ENCODE measurements around the gene PP2D1.
A peak's percentile ranks its signal among the peaks of the same experiment; 100 is the strongest.

DNA sequence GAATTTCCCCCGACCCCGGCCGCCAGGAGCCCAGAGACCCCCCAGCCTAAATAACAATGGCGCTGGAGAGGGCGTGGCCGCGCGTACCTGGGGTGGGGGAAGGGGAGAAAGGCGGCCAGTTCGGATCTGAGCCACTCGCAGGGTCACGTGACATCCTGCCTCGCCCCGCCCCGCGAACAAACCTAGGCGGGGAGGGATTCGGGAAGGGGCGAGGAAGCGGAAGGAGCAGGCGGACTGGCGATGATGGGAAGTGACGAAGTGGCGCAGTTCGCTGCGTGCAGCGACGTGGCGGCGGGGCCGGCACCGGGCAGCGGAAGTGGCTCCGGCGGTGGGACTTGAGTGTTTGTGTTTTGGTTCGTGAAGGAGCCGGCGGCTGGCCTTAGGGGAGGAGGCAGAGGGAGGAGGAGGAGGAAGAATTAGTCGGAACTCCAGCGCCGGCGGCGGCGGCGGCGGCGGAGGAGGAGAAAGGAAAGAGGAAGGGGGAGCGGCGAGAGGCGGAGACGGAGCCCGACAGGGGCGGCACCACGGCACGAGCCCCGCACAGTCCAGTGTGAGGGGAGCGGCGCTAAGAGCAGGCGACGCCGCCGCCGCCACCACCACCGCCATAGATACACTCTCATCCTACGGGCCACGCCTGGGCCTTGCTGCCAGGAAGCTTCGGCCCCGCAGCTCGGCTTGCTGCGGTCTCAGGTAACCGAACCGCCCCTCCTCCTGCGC, 65.1 kb downstream of the PP2D1 start, which contains the start of gene RAB5A:
- TF ChIP-seq POLR2A (IDR thresholded peaks at IDR 0.05; ENCODE audit: low read length), result peak; percentile 33
- no peak for TF ChIP-seq CTCF (IDR thresholded peaks at IDR 0.05)
- TF ChIP-seq EP300 (IDR thresholded peaks at IDR 0.05), result no peak
- TF ChIP-seq, protein P1, sequence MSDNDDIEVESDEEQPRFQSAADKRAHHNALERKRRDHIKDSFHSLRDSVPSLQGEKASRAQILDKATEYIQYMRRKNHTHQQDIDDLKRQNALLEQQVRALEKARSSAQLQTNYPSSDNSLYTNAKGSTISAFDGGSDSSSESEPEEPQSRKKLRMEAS (IDR thresholded peaks at IDR 0.05), result peak; percentile 87
- TF ChIP-seq, protein P2, sequence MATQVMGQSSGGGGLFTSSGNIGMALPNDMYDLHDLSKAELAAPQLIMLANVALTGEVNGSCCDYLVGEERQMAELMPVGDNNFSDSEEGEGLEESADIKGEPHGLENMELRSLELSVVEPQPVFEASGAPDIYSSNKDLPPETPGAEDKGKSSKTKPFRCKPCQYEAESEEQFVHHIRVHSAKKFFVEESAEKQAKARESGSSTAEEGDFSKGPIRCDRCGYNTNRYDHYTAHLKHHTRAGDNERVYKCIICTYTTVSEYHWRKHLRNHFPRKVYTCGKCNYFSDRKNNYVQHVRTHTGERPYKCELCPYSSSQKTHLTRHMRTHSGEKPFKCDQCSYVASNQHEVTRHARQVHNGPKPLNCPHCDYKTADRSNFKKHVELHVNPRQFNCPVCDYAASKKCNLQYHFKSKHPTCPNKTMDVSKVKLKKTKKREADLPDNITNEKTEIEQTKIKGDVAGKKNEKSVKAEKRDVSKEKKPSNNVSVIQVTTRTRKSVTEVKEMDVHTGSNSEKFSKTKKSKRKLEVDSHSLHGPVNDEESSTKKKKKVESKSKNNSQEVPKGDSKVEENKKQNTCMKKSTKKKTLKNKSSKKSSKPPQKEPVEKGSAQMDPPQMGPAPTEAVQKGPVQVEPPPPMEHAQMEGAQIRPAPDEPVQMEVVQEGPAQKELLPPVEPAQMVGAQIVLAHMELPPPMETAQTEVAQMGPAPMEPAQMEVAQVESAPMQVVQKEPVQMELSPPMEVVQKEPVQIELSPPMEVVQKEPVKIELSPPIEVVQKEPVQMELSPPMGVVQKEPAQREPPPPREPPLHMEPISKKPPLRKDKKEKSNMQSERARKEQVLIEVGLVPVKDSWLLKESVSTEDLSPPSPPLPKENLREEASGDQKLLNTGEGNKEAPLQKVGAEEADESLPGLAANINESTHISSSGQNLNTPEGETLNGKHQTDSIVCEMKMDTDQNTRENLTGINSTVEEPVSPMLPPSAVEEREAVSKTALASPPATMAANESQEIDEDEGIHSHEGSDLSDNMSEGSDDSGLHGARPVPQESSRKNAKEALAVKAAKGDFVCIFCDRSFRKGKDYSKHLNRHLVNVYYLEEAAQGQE (IDR thresholded peaks at IDR 0.05), result no peak
- TF ChIP-seq JUN (IDR thresholded peaks at IDR 0.05), result peak in 1 of 2 experiments; percentile 76; a peak in 2 of 5 replicates
- no peak for TF ChIP-seq RAD21 (conservative IDR thresholded peaks at IDR 0.05 in 1 of 2, IDR thresholded peaks at IDR 0.05 in 1 of 2)
- TF ChIP-seq JUNB (IDR thresholded peaks at IDR 0.05), result no peak
- TF ChIP-seq, protein P3, sequence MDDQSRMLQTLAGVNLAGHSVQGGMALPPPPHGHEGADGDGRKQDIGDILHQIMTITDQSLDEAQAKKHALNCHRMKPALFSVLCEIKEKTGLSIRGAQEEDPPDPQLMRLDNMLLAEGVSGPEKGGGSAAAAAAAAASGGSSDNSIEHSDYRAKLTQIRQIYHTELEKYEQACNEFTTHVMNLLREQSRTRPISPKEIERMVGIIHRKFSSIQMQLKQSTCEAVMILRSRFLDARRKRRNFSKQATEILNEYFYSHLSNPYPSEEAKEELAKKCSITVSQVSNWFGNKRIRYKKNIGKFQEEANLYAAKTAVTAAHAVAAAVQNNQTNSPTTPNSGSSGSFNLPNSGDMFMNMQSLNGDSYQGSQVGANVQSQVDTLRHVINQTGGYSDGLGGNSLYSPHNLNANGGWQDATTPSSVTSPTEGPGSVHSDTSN (IDR thresholded peaks at IDR 0.05), result no peak
- no peak for TF ChIP-seq CBX2 (IDR thresholded peaks at IDR 0.05; ENCODE audit: borderline replicate concordance, low read depth)
- TF ChIP-seq RARB (CRISPR knock-in tag; IDR thresholded peaks at IDR 0.05), result no peak
- no peak for TF ChIP-seq TP53 (CRISPR knock-in tag; IDR thresholded peaks at IDR 0.05)
